ENCODE results near the gene EXOC6. TPM values are rescaled to one million over a fixed set of nuclear protein-coding genes. Genes with fewer than 3 reads are reported as not detected.

Gene EXOC6
- total and polyA plus RNA-seq, 10 of the 15 experiments (the other 5 are each of a cell fraction or from before 2014, with no cell fraction given), result 7.6 to 53.8 (median 13.3) TPM

- ChIA-PET CTCF (no interaction called here), POLR2A (no interaction called here), RAD21 (ENCODE audit: unreplicated experiment) (no interaction called here), SMC1A (ENCODE audit: uncharacterized antibody, unreplicated experiment) (no interaction called here)
- Histone ChIP-seq H4K20me1 (ENCODE audit: control insufficient read depth, insufficient read depth) (no peaks in the 10 kb centered on the region), H3K36me3 (ENCODE audit: control insufficient read depth in 2 of 2, insufficient read depth in 2 of 2, low read length in 1 of 2) (no peaks in the 10 kb centered on the region), H3K9ac (ENCODE audit: control insufficient read depth, insufficient read depth, low read length) (no peak overlapping the region), H3K4me3 (no peak overlapping the region), H3K9me3 (replicated peaks; ENCODE audit: control insufficient read depth, insufficient read depth, low read length) (no peaks in the 10 kb centered on the region), H3K4me1 (ENCODE audit: control insufficient read depth, insufficient read depth, low read length) (no peaks in the 10 kb centered on the region), H2AFZ (ENCODE audit: control insufficient read depth, low read depth, low read length) (no peak overlapping the region), H3K79me2 (ENCODE audit: control insufficient read depth, insufficient read depth, low read length) (no peaks in the 10 kb centered on the region), H3K27me3 (replicated peaks in 1 of 2; ENCODE audit: control insufficient read depth in 2 of 2, insufficient read depth in 2 of 2, low read length in 1 of 2) (peaks cover 21 to 42% of the 10 kb centered on the region in 2 experiments), H3K4me2 (ENCODE audit: control insufficient read depth, insufficient read depth) (no peak overlapping the region), H3K27ac (ENCODE audit: control insufficient read depth, insufficient read depth) (no peak overlapping the region)
- no peak for DNase-seq (ENCODE audit: low read depth, low spot score)
- BruUV-seq (replicated peaks), result no TSS peak
- in situ Hi-C loops (cut with MboI) (no loop called here), intact Hi-C loops (cut with micrococcal nuclease; ENCODE audit: unreplicated experiment) (no loop called here)
- WGBS (ENCODE audit: insufficient coverage, insufficient replicate concordance, low lambda C conversion rate, missing lambda C conversion rate), result 30% methylated on average over 69 of the region's 73 CpGs
- ATAC-seq, result no peak
- no peak for FAIRE-seq
- TF ChIP-seq MLLT1 (IDR thresholded peaks at IDR 0.05), result no peak
- TF ChIP-seq HDAC6 (IDR thresholded peaks at IDR 0.05; ENCODE audit: unreplicated experiment), result peak; percentile 93
- TF ChIP-seq, protein P1, sequence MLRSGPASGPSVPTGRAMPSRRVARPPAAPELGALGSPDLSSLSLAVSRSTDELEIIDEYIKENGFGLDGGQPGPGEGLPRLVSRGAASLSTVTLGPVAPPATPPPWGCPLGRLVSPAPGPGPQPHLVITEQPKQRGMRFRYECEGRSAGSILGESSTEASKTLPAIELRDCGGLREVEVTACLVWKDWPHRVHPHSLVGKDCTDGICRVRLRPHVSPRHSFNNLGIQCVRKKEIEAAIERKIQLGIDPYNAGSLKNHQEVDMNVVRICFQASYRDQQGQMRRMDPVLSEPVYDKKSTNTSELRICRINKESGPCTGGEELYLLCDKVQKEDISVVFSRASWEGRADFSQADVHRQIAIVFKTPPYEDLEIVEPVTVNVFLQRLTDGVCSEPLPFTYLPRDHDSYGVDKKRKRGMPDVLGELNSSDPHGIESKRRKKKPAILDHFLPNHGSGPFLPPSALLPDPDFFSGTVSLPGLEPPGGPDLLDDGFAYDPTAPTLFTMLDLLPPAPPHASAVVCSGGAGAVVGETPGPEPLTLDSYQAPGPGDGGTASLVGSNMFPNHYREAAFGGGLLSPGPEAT (IDR thresholded peaks at IDR 0.05; ENCODE audit: low read depth), result no peak
- no peak for TF ChIP-seq PKNOX1 (IDR thresholded peaks at IDR 0.05)
Observed at GRCh38 chr10:93068411-93069244, 220.3 kb downstream of the EXOC6 start.
